Stimulated activated CD4-positive, alpha-beta T cell treated with anti-CD3 and anti-CD28 coated beads, Interleukin-2, amount 100 ng/mL, for 24 hours (primary cell): ENCODE results near the gene GATAD2B.
"Not testable (repeated sequence)": the region's sequence is repeated elsewhere in the genome, so short reads cannot be mapped to it uniquely, and the experiment has no call there.

Experiments used
- DNase-seq, 2 donors: peaks; one replicate each; pipeline ENCODE4 v3.0.0-alpha.2; 2020

GATAD2B gene

GRCh38 chr1:153882296-153882912, 40.4 kb downstream of the GATAD2B start:
- DNase-seq, result no peak

GRCh38 chr1:153881751-153882150, 41.0 kb downstream of the GATAD2B start:
- no peak for DNase-seq

- peak; percentile 23 to 30 for DNase-seq
These were observed 41.8 kb downstream of the GATAD2B start for GRCh38 chr1:153880962-153881361.

GRCh38 chr1:153880024-153880423, 42.7 kb downstream of the GATAD2B start:
- DNase-seq, result no peak

- DNase-seq, result no peak
These were observed 45.7 kb downstream of the GATAD2B start for GRCh38 chr1:153877112-153877511.

GRCh38 chr1:153872934-153873333, 49.8 kb downstream of the GATAD2B start:
- DNase-seq, result no peak

- DNase-seq, result no peak
These were observed 50.4 kb downstream of the GATAD2B start for GRCh38 chr1:153872331-153872730.

GRCh38 chr1:153869486-153869885, 53.3 kb downstream of the GATAD2B start:
- DNase-seq, result no peak

GRCh38 chr1:153866045-153866850, 56.5 kb downstream of the GATAD2B start:
- DNase-seq, result no peak

GRCh38 chr1:153860285-153860684, 62.5 kb downstream of the GATAD2B start:
- no peak for DNase-seq

- DNase-seq, result no peak
These were observed 65.3 kb downstream of the GATAD2B start for GRCh38 chr1:153857505-153857904.

GRCh38 chr1:153856763-153857162, 66.0 kb downstream of the GATAD2B start:
- no peak for DNase-seq

GRCh38 chr1:153852170-153852569, 70.6 kb downstream of the GATAD2B start:
- DNase-seq, result no peak

- peak in 1 of 2 donors; percentile 18 for DNase-seq
These were observed 73.1 kb downstream of the GATAD2B start for GRCh38 chr1:153849487-153850185.

GRCh38 chr1:153848805-153849204, 74.0 kb downstream of the GATAD2B start:
- DNase-seq, result no peak

GRCh38 chr1:153845158-153845557, 77.6 kb downstream of the GATAD2B start:
- DNase-seq, result no peak

- DNase-seq, result not testable (repeated sequence)
These were observed 78.4 kb downstream of the GATAD2B start for GRCh38 chr1:153844349-153844748.

GRCh38 chr1:153842006-153842471, 80.7 kb downstream of the GATAD2B start:
- DNase-seq, result no peak

GRCh38 chr1:153841463-153841994, 81.2 kb downstream of the GATAD2B start:
- no peak for DNase-seq

GRCh38 chr1:153840774-153841173, 82.0 kb downstream of the GATAD2B start:
- DNase-seq, result not testable (repeated sequence)

- DNase-seq, result not testable (repeated sequence)
These were observed 88.8 kb downstream of the GATAD2B start for GRCh38 chr1:153833968-153834367.

GRCh38 chr1:153833171-153833570, 89.6 kb downstream of the GATAD2B start:
- DNase-seq, result no peak

GRCh38 chr1:153832293-153832692, 90.5 kb downstream of the GATAD2B start:
- no peak for DNase-seq
